HG02938 (cell line): ENCODE data around the gene CAVIN1.
"Not testable (repeated sequence)": the region's sequence is repeated elsewhere in the genome, so short reads cannot be mapped to it uniquely, and the experiment has no call there.

ENCODE experiments used
- ATAC-seq: cut with Tn5 transposase; IDR thresholded peaks from one replicate; pipeline ENCODE4 v1.9.1; 2021; ENCODE audit warnings: mild to moderate bottlenecking, moderate library complexity; ENCODE audit not compliant: unreplicated experiment

Gene CAVIN1

DNA sequence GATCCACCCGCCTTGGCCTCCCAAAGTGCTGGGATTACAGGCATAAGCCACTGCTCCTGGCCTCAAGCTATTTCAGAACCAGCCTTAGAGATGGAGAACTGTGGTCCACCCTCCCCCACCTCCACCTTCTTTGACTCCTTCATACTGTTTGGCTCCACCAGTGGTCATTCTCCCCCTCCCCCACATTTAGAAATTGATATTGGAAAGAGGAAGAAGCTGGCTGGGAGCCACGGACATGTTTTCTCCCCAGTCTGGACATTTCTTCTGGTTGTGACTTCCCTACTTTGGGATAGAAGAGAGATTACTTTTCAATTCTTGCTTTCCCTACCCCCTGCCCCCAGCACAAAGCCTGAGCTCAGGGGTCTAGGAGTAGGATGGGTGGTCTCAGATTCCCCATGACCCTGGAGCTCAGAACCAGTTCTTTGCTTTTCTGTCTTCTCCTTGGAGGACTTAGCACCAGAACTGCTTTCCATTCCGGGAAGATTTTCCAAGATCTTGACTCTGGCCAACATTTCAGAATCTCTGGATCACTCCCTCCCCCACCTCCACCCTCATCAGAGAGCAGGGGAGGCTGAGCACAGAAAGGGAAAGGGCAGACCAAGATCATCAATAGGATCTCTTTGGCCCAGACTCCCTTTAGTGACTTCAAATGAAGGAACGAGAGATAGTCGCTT is 16.3 kb downstream of the CAVIN1 start:
- ATAC-seq: no peak

DNA sequence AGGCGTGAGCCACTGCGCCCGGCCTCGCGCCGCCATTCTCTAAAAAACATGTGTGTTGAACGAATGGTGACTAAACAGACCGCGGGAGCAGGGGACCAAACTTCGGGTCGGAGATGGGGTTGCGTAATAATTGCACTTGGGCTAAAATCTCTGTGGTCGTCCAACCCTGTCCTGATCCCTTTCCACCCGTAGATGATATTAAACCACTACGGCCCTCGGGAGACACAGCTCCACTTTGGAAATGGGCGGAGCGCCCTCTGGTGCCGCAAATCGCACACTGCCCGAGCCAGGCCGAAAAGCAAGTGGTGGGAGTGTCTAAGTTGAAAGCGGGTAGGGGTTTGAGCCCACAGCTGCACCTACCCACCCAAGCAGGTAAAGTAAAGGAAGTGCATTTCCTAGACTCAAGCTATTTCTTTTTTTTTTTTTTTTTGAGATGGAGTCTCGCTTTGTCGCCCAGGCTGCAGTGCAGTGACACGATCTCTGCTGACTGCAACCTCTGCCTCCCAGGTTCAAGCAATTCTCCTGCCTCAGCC is 17.0 kb downstream of the CAVIN1 start:
- no peak for ATAC-seq

DNA sequence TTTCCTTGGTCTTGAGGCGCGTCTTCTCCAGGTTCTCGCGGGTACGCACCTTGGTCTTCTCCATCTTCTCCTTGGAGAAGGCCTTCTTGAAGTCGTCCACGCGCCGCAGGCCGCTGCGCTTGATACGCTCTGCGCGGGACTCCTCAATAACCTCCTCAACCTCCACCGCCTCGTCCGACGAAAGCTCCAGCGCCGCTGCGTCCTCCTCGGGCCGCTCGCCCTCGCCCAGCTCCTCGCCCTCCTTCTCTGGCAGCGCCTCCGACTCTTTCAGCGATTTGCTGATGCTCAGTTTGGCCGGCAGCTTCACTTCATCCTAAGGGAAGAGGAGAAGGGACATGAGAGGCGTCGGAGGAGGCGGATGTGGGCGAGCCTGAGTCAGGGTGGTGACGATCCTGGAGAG is 18.0 kb downstream of the CAVIN1 start:
- ATAC-seq: no peak

DNA sequence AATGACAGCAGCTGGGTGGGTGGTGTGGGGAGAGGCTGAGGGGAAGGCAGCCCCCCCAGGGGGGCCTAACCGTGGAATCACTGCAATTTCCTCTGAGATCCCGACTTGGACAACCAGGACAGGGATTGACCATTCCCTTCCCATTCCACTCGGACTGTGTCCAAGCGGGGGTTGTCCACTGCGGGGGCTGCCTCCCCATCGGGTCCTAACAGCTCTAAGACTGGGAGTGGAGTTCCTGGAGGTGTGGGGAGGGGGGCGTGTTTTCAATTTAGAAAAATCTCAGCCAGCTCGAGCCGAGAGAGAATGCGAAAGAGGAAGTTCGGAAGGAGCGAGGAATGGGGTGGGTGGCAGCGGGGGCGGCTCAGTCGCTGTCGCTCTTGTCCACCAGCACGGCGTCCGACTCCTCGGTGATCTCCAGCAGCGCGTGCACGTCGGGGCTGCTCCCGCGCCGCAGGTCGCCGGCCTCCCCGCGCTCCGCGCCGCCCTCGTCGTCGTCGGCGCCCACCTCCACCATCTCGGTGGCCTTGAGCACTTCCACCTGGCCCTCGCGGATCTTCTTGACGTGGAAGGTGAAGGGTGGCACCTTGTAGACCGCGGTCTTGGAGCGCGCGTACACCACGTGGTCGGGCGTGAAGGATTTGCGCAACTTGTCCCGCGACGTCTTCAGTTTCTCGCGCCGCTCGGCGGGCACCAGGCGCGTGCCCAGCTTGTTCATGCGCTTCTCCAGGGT is 18.6 kb downstream of the CAVIN1 start:
- ATAC-seq: no peak

DNA sequence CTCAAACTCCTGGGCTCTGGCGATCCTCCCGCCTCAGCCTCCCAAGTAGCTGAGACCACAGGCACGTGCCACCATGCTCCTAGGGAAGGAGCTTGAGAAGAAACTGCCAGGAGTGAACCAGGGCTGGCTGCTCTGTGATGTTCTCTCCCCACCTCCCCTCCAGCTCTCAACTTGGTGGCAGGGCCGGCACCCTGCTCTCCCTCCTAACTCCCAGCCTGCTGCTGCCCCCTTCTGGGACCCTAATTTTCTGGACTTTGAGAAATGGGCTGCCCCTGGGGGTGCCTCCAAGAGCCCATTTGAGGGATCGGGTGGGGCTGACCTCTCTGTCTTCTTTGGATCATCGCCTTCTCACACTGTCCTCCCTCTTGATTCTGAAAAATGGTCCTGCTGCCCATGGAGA is 19.9 kb downstream of the CAVIN1 start:
- ATAC-seq: no peak

DNA sequence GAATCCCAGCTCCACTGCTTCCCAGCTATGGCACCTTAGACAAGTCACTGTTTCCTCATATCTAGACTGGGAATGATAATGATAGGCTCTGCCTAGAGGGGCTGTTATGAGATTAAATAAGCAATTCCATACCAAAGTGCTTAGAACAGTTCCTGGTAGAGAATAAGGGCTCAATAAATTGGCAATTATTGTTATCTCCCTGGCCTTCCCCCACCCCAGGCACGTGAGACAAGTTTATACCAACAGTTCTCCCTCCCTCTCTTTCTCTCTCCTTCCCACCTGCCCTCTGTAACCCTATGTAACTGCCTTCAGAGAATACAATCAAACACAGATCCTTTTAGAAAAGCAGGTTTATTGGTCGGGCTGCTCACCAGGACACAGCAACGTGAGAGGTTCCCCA is 20.9 kb downstream of the CAVIN1 start:
- no peak for ATAC-seq

DNA sequence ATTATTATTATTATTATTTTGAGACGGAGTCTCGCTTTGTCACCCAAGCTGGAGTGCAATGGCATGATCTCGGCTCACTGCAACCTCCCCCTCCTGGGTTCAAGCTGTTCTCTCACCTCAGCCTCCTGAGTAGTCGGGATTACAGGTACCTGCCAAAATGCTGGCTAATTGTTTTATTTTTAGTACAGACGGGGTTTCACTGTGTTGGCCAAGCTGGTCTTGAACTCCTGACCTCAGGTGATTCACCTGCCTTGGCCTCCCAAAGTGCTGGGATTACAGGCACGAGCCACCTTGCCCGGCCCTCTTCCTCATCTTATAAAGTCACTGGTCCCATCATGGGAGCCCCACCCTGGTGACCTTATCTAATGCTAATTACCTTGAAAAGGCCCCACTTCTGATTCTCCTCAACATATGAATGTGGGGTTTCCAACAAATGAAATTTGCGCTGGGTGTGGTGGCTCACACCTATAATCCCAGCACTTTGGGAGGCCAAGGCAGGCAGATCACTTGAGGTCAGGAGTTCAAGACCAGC is 22.1 kb downstream of the CAVIN1 start:
- not testable (repeated sequence) for ATAC-seq

DNA sequence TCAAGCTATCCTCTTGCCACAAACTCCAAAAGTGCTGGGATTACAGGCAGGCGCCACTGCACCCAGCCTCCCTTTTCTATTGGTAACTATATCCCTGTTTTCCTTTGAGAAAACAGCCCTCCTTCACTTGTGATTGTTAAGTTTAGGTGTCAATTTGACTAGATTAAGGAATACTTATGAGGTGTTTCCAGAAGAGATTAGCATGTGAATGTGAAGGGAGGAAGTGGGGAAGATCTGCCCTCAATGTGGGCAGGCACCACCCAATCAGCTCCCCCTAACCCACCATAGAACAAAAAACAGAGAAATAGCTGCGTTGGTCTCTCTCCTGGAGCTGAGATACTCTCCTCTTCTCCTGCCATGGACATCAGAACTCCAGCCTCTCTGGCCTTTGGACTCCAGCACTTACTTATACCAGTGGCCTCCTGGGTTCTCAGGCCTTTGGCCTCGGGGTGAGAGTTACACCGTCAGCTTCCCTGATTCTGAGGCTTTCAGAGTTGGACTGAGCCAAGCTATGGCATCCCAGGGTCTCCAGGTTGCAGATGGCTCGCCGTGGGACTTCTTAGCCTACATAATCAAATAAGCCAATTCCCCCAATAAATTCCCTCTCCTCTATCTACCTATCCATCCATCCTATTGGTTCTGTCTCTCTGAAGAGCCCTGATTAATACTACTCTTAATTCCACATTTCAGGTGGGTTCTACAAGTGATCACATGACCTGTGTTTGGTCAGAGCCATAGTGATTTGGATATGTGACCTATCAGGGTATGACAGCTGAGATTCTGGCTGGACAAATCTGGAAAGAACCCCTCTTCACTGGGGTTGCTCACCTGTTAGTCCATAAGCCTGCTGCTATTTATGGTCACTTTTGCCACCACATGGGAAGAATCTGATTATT is 22.9 kb downstream of the CAVIN1 start:
- ATAC-seq: no peak

DNA sequence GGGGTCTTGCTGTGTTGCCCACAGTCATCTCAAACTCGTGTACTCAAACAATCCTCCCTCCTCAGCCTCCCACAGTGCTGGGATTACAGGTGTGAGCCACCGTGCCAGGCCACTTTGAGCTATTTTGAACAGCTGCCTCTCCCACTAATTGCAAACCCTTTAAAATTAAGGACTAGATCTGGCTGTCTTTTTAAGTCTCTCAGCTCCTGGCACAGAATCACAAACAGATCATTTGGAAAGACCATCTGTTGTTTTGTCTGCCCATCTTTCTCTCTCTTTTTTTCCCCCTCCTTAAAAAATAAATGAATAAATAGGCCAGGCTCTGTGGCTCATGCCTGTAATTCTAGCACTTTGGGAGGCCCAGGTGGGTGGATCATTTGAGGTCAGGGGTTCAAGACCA is 23.9 kb downstream of the CAVIN1 start:
- ATAC-seq: no peak

DNA sequence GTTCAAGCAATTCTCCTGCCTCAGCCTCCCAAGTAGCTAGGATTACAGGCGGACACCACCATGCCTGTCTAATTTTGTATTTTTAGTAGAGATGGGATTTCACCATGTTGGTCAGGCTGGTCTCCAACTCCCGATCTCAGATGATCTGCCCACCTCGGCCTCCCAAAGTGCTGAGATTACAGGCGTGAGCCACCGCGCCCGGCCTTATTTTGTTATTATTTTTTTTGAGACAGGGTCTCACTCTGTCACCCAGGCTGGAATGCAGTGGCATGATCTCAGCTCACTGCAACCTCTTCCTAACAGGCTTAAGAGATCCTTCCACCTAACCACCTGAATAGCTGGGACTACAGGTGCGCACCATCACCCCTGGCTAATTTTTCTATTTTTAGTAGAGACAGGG is 27.5 kb downstream of the CAVIN1 start:
- ATAC-seq: not testable (repeated sequence)

DNA sequence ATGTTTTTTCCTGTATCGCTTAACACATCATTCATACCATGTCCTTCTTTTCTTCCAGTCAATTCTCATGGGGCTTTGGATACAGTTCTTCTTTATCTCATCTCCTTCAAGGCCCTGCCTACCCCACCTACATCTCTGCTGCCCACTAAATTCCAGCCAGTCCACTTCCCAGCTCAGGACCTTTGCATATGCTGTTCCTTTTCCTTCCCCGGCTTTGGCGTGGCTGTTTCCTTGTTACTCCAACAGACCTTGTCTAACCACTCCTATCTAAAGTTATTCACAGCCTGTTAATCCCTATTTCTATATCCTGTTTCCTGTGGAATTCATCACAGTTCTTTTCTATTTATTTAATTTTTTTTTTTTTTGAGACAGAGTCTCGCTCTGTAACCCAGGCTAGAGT is 28.2 kb downstream of the CAVIN1 start:
- ATAC-seq: no peak

DNA sequence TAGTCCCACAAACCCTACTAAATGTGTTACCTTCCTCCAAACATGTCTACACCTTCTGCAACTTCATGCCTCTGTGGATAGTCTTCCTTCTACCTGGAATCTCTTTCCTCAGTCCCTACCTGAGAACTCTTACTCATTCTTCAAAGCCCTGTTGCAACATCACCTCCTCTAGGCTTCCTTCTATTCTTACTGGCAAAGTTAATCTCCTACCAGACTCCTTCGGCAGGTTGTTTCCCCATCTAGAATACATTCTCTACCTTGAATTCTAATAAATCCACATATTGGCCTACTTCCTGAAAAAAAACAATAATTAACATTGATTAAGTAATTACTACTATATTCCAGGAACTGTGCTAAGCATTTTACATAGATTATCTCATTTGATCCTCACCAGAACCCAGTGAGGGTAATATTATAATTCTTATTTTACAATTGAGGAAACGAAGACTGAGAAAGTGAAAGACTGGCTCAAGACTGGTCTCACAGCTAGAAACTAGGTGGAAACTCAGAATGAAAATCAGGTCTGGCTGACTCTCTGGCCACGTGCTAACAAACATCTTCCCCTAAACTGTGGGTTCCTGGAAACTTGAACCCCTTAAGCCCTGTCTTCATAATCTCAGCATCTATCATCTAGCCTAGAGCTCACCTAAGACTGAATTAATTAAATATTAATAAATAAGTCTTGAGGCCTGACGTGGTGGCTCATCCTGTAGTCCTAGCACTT is 30.2 kb downstream of the CAVIN1 start:
- no peak for ATAC-seq

DNA sequence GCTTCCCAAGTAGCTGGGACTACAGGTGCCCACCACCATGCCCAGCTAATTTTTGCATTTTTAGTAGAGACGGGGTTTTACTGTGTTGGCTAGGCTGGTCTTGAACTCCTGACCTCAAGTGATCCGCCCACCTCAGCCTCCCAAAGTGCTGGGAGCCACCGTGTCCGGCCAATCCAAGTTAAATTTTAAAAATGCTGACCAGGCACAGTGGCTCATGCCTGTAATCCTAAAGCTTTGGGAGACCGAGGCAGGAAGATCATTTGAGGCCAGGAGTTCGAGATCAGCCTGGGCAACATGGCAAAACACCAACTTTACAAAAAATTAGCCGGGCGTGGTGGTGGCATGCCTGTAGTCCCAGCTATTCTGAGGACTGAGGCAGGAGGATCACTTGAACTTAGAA is 31.6 kb downstream of the CAVIN1 start:
- ATAC-seq: not testable (repeated sequence)

DNA sequence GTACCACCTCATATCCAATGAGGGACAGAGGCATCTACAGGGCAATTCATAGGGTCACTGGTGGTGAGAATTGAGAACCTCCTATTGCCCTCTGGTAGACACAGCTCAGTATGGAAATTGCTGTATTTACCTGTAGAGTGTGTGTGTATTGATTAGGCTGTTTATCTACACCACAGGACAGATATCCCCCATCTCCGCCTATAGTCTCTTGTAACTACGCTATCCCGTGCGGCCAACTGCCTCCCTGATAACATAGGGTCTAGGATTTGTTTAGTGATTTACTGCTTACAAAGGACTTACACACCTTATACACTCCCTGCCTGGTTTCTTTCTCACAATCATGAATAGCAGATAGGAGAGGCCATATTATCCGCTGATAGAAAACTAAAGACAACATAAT is 33.2 kb downstream of the CAVIN1 start:
- ATAC-seq: no peak

DNA sequence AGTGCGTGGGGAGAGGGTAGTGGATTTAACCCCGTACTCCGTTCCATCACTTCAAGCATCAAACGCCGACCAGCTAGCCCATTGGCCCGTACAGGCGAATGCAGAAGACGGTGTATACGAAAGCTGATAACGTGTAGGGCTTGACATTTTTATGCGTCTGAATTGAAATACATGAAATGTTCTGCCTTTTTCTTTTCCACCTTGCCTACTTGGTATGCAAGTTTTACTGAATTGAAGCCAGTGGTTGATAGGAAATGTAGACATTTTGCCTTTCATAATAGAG is 34.0 kb downstream of the CAVIN1 start:
- no peak for ATAC-seq

DNA sequence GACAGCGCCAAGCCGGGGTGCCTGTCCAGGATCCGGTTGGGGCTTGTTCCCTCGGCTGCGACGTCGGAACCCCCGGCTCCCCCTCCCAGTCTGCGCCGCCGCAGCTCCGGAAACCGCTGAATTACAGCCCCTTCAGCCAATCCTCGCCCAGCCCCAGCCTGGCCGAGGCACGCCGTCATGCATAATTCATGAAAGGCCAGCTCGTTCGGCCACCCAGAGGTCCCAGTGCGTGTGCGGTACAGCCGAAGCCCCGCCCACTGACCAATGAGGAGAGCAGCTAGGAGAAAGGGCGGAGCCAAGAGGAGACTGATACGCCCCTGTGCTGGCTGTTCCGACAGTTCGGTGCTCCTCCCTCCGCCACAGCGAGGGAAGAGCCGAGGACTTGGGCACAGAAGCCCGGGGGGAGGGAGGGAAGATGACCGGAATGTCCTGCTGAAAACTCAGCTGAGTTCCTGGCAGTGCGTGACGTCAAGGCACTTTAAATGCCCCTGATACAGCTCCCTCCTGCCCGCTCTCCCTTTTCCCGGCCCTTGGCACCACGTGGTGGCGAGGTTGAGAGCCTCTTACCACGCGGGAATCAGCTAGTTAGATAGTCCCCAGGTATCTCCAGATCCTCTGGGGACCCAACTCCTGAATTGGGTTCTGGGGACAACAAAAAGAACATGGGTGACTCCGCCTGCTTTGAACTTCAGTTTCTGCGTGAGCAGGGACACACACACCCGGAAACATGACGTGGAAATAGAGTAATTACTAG is 34.5 kb downstream of the CAVIN1 start, which contains the start of gene STAT3:
STAT3 (minus strand) TSS at position 62 of the 754 bp plus-strand sequence. CDS start 39,926 bp downstream, outside the sequence.
- ATAC-seq: peak; percentile 80

DNA sequence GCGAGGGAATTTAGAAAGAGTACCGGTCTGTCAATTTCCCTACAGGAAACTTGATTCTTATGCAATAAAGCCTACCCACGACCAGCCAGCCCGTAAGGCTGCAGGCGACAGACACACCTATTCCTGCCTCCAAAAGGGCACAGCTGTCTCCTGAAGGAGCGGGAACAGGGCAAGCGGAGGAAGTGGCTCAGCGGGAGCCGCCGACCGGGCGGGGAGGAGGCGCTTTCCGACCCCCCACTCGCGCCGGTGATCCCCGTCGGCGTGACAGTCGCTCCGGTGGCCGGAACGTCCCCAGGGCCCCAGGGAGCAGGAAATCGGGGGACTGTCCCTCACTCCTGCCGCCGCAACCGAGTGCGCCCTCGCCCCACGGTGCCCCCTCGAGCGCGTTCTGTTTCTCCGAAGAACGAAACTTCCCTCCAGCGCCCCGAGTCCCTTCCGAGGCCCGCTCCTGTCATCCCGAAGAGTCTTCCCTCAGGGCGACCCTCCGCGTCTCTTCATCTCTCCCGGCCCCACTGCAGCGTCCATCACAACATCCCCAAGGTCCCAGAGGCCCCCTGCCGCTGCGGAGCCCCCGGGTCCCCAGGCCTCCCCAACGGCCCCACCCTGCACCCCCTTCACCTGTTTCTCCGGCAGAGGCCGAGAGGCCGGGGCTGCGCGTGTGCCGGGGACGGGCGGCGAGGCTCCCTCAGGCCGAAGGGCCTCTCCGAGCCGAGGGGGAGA is 35.2 kb downstream of the CAVIN1 start:
- ATAC-seq: no peak

DNA sequence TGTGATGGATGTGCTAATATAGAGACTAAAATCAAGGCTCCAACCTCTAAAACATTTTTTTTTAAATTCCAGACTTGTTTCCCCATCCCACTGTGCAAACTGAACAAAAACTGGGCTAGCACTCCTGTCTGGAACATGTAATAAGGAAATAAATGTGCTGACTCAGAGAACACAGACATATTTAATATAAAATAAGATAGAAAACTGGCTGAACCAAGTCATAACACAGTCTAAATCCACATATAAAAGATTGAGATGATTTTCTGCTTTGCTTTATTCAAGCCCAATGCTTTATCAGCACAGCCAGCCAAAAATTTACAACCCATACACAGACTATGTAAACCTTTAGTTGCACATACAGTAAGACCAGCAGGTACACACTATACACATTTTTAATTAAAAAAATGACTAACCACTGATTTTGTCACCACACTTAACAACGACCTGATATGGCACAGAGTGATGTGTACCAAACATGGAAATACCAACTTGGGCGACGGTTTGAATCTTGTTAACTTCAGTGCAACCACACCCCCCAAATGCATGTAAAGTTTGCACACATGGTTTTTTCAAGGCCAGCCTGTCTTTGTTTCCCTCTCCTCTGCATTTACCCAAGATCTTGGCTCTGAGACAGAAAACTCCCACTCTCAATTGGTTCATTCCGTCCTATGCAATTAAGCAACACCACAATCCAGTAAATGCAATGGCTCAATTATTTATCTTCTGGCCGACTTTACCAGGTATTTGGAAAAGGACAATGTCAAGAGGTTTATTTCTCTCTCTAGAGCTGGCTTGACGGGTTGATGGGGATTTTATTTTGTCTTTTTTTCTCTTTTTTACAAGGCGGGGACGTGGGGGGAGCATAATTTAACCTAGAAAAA is 36.0 kb downstream of the CAVIN1 start:
- no peak for ATAC-seq
